AG08395 (cell line): ENCODE measurements around the gene VPS54.
"Not testable (repeated sequence)": the region's sequence is repeated elsewhere in the genome, so short reads cannot be mapped to it uniquely, and the experiment has no call there.

ENCODE experiments used
- DNase-seq: peaks from one replicate; pipeline ENCODE4 v3.0.0; 2012; ENCODE audit warnings: mixed read lengths, low spot score

VPS54 gene

GRCh38 chr2:63992061-63992685, 27.1 kb downstream of the VPS54 start:
- no peak for DNase-seq

- not testable (repeated sequence) for DNase-seq
Measured at GRCh38 chr2:63991173-63991999, 27.8 kb downstream of the VPS54 start.

GRCh38 chr2:63990072-63990471, 29.2 kb downstream of the VPS54 start:
- DNase-seq = no peak

- DNase-seq = not testable (repeated sequence)
Measured at GRCh38 chr2:63988842-63989436, 30.3 kb downstream of the VPS54 start.

- DNase-seq = no peak
Measured at GRCh38 chr2:63984606-63985359, 34.4 kb downstream of the VPS54 start.

- no peak for DNase-seq
Measured at GRCh38 chr2:63983986-63984605, 35.1 kb downstream of the VPS54 start.

GRCh38 chr2:63982335-63982734, 36.9 kb downstream of the VPS54 start:
- DNase-seq = no peak

- no peak for DNase-seq
Measured at GRCh38 chr2:63981702-63982103, 37.5 kb downstream of the VPS54 start.

- DNase-seq = no peak
Measured at GRCh38 chr2:63980794-63981193, 38.4 kb downstream of the VPS54 start.

GRCh38 chr2:63977904-63978303, 41.3 kb downstream of the VPS54 start:
- no peak for DNase-seq

- DNase-seq = no peak
Measured at GRCh38 chr2:63976125-63976510, 43.1 kb downstream of the VPS54 start.

GRCh38 chr2:63975437-63976124, 43.6 kb downstream of the VPS54 start:
- no peak for DNase-seq

GRCh38 chr2:63975036-63975435, 44.2 kb downstream of the VPS54 start:
- DNase-seq = not testable (repeated sequence)

GRCh38 chr2:63962186-63962585, 57.0 kb downstream of the VPS54 start:
- DNase-seq = no peak

GRCh38 chr2:63950414-63950813, 68.8 kb downstream of the VPS54 start:
- DNase-seq = no peak

- no peak for DNase-seq
Measured at GRCh38 chr2:63942788-63943187, 76.4 kb downstream of the VPS54 start.

- DNase-seq = not testable (repeated sequence)
Measured at GRCh38 chr2:63932104-63932503, 87.1 kb downstream of the VPS54 start.

- no peak for DNase-seq
Measured at GRCh38 chr2:63926815-63927214, 92.4 kb downstream of the VPS54 start.

- DNase-seq = no peak
Measured at GRCh38 chr2:63914311-63914710, 104.9 kb downstream of the VPS54 start.

- no peak for DNase-seq
Measured at GRCh38 chr2:63903003-63903402, 116.2 kb downstream of the VPS54 start.

- DNase-seq = no peak
Measured at GRCh38 chr2:63902149-63902548, 117.1 kb downstream of the VPS54 start.
